Prostate gland (tissue), 2 donors: Measurements from ENCODE around the gene INPP4B.

Experiments used
- CTCF ChIP-seq, 4 experiments: fragments of 200-600 bp in 2 of 4; fragments of 450-650 bp in 2 of 4; sonication (generic) in 2 of 4; IDR thresholded peaks; 1 replicate in 3 of 4; 2 replicates in 1 of 4; pipeline ENCODE4 v1.5.1; 2016 to 2019; ENCODE audit warnings: antibody characterized with exemption in 4 of 4, mild to moderate bottlenecking in 2 of 4, moderate library complexity in 2 of 4
- POLR2A ChIP-seq: fragments of 450-650 bp; IDR thresholded peaks from one replicate; pipeline ENCODE4 v1.6.1; 2016; ENCODE audit warnings: antibody characterized with exemption, mild to moderate bottlenecking

GRCh38 chr4:142365391-142365790 is 480.7 kb downstream of the INPP4B start:
- TF ChIP-seq CTCF (IDR thresholded peaks at IDR 0.05) (no peak), POLR2A (no peak)
